Left ventricle myocardium inferior (tissue), 1 donor: ENCODE results near the gene PITPNM3. TPM values are rescaled to one million over a fixed set of nuclear protein-coding genes. Genes with fewer than 3 reads are reported as not detected.

ENCODE experiments used
- DNase-seq: peaks from one replicate; pipeline ENCODE4 v3.0.0-alpha.2; 2020
- H3K27ac ChIP-seq: fragments of 200-600 bp; replicated peaks from 2 replicates; pipeline ENCODE4 v1.8.0; 2021
- H3K27me3 ChIP-seq: fragments of 200-600 bp; 2 replicates; pipeline ENCODE4 v1.8.0; 2021; ENCODE audit warnings: low read depth
- H3K36me3 ChIP-seq: fragments of 200-600 bp; 2 replicates; pipeline ENCODE4 v1.8.0; 2021
- H3K4me1 ChIP-seq: fragments of 200-600 bp; 2 replicates; pipeline ENCODE4 v1.8.0; 2021
- H3K4me3 ChIP-seq: fragments of 200-600 bp; 2 replicates; pipeline ENCODE4 v1.8.0; 2021; ENCODE audit warnings: mild to moderate bottlenecking, moderate library complexity
- H3K9me3 ChIP-seq: fragments of 200-600 bp; replicated peaks from 2 replicates; pipeline ENCODE4 v1.8.0; 2021
- intact Hi-C: fragments of 100-400 bp; cut with micrococcal nuclease; formaldehyde crosslinking; loops from one replicate; pipeline ENCODE4 v1.11.0; 2022
- total RNA-seq: library from RNA; stranded (reverse); fragmentation: NEBNext Ultra II Directional; extraction: Animal tissue kit (Norgen Biotek cat#: 25700); gene quantifications from one replicate; pipeline ENCODE4 v1.2.1, GENCODE V29; 2021
- TF ChIP-seq, protein P1 (sequence below): fragments of 200-600 bp; IDR thresholded peaks from 2 replicates; pipeline ENCODE4 v1.8.0; 2021; ENCODE audit warnings: antibody characterized with exemption, mild to moderate bottlenecking, borderline replicate concordance
- donor health status: DM: no; HTN: yes; CAD: no; lungs with severe emphysema.

Gene PITPNM3
- total RNA-seq, 1 donor from 2014 or later, result 0.36 TPM

DNA sequence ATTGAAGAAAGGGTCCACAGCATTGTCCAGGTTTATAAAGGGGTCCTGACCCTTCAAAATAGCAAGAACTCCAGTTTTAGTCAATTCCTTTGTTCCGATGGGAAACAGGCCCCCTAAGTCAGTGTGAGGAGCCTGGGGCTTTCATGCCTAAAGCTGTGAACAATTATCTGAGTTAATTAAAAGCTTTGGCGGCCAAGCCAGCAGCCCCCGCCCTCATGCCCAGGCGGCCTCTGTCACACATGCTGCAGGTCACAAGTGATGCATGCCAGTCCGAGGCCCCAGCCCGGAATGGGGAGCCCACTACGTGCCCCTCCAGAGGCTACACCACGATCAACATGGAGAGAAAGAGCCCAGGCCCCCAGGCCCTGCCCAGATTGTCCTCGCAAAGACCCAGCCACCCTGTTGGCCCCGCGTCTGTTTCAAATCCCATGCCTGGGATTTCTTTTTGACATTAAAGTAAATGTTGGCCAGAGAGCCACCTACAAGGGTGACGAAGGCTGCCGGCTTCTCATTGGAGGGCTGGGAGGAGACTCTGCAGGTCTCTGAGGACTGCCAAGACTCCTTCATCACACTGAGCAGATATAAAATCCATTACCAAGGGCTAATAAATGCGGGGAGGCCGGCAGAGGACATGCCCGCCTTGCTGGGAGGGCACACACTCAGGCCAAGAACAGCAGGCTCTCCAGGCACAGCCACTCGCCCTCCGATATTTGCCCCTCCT, 14.5 kb upstream of the PITPNM3 start:
- Histone ChIP-seq H3K9me3 (no peaks in the 10 kb centered on the region), H3K27ac (no peak overlapping the region), H3K4me3 (no peak overlapping the region), H3K27me3 (peaks cover 35% of the 10 kb centered on the region), H3K36me3 (no peaks in the 10 kb centered on the region), H3K4me1 (peaks cover 15% of the 10 kb centered on the region)
- TF ChIP-seq, protein P1, sequence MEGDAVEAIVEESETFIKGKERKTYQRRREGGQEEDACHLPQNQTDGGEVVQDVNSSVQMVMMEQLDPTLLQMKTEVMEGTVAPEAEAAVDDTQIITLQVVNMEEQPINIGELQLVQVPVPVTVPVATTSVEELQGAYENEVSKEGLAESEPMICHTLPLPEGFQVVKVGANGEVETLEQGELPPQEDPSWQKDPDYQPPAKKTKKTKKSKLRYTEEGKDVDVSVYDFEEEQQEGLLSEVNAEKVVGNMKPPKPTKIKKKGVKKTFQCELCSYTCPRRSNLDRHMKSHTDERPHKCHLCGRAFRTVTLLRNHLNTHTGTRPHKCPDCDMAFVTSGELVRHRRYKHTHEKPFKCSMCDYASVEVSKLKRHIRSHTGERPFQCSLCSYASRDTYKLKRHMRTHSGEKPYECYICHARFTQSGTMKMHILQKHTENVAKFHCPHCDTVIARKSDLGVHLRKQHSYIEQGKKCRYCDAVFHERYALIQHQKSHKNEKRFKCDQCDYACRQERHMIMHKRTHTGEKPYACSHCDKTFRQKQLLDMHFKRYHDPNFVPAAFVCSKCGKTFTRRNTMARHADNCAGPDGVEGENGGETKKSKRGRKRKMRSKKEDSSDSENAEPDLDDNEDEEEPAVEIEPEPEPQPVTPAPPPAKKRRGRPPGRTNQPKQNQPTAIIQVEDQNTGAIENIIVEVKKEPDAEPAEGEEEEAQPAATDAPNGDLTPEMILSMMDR, result no peak
- intact Hi-C loops, result no loop called here
- no peak for DNase-seq

DNA sequence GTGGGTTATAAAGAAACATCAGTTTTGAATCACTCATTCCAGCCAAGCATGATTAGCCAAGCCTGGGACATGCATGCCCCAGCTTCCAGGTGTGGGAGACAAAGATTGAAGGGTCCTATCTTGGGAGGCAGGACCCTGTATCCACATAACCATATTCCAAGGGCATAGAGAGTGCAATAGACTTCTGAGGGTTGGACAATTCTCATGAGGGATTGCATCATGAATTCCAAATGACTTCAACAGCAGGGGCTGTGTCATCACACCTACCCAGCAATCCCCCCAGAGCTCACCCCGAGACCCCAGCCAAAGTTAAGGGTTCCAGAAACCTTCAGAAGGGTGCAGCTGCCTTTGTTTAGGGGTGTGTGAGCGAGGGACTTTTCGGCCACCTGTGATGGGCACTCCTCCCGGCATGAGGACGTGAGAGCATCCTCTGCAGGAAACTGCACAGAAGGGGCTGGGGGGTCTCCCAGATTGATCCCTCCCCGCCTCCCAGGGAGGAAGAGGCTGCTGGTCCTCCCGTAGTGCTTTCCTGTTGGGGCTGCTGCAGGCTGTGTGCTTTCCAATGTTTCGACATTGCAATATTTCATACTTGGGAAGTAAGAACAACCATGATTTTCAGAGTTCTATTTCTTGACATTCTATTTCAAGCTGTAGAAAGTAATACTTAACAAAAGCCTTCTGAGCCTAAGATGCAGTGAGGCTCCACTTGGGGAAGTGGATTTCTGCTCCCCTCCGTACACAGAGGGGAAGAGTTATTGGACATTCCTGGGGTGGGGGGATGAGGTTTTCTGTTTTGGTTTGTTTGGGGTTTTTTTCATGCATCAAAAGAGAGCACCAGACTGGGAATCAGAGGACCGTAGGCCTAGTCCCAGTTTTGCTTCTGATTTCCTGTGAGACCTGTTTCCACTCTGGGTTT, 13.3 kb upstream of the PITPNM3 start:
- DNase-seq, result no peak
- no peak overlapping the region for H3K4me3 ChIP-seq
- H3K4me1 ChIP-seq, result peaks cover 2% of the 10 kb centered on the region
- no peak overlapping the region for H3K27ac ChIP-seq
- H3K27me3 ChIP-seq, result peaks cover 41% of the 10 kb centered on the region
- intact Hi-C loops, result no loop called here
- TF ChIP-seq, protein P1, result no peak
- no peaks in the 10 kb centered on the region for H3K36me3 ChIP-seq
- no peaks in the 10 kb centered on the region for H3K9me3 ChIP-seq

DNA sequence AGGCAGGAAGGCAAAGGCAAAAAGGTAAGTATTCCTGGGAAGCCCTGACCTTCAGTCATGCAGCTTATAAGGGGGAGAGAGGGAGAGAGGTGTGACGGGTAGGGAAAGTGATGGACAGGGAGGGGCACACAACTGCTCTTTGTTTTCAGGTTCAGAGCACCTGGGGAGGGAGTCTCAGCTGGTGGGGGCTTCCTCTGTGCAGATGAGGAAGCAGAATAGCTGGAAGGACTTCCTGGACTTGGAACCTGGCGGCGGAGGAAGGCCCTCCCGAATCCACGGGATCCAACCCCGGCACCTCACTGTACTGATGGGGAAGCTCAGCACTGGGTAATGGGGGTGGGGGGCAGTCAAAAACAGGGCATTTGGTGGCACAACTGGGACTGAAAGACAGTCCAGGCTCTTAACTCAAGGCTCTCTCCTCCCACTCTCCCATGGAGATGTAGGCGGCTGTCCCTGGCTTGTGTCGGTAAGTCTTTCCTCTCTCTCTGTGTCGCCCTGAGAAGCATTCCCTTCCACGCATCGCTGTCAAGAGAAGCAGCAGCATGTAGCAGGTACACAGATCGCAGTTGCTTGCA, 11.9 kb upstream of the PITPNM3 start:
- Histone ChIP-seq H3K4me3 (no peak overlapping the region), H3K27me3 (peaks cover 41% of the 10 kb centered on the region), H3K4me1 (no peaks in the 10 kb centered on the region), H3K36me3 (no peaks in the 10 kb centered on the region), H3K9me3 (no peaks in the 10 kb centered on the region), H3K27ac (no peak overlapping the region)
- intact Hi-C loops, result no loop called here
- no peak for DNase-seq
- TF ChIP-seq, protein P1, result no peak

DNA sequence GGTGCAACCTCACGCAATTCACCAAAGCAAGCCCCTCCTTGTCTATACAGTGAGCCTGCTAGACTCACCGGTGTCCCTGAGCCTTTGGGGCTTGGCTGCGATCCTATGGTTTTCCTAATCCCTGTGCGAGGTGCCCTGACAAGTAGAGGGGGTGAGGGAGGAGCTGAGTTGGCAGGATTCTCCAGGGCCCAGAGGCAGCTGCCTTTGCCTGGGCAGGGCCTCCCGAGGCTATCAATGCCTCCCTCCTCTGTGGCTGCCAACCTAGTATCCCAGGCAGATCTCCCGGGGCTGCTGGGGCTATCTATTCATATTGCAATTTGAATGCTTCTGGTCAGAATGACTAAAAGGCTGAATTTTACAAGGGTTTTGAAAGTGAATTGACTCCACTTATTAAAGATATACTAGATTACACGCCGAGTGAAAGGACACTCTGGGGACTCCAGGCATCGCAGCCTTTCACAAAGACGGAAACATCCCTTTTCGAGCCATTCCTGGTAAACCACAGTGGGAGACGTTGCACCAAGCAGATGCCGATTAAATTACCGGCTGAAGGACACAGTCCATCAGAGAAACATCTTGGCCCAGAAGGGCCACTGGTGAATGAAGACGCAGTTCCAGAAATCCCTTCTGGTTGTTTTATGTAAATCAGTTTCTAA, 11.3 kb upstream of the PITPNM3 start:
- H3K9me3 ChIP-seq, result no peaks in the 10 kb centered on the region
- no peak for DNase-seq
- TF ChIP-seq, protein P1, result no peak
- no peaks in the 10 kb centered on the region for H3K4me1 ChIP-seq
- intact Hi-C loops, result no loop called here
- peaks cover 41% of the 10 kb centered on the region for H3K27me3 ChIP-seq
- H3K27ac ChIP-seq, result no peak overlapping the region
- H3K4me3 ChIP-seq, result no peak overlapping the region
- H3K36me3 ChIP-seq, result no peaks in the 10 kb centered on the region

DNA sequence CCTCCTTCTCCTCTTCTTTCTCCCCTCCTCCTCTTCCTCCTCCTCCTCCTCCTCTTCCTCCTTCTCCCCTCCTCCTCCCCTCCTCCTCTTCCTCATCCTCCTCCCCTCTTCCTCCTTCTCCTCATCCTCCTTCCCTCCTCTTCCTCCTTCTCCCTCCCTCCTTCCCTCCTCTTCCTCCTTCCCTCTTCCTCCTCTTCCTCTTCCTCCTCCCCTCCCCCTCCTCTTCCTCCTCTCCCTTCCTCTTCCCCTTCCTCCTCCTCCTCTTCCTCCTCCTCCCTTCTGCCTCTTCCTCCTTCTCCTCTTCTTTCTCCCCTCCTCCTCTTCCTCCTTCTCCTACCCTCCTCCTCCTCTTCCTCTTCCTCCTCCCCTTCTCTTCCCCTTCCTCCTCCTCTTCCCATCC, 5.1 kb upstream of the PITPNM3 start:
- Histone ChIP-seq H3K4me1 (no peaks in the 10 kb centered on the region), H3K36me3 (no peaks in the 10 kb centered on the region), H3K9me3 (no peaks in the 10 kb centered on the region), H3K27ac (no peak overlapping the region), H3K4me3 (no peak overlapping the region), H3K27me3 (peaks cover 22% of the 10 kb centered on the region)
- TF ChIP-seq, protein P1, result no peak
- no peak for DNase-seq
- intact Hi-C loops, result no loop called here
